Activated CD4-positive, alpha-beta T cell treated with anti-CD3 and anti-CD28 coated beads for 36 hours (primary cell): ENCODE data around the gene MECR. TPM values are rescaled to one million over a fixed set of nuclear protein-coding genes. Genes with fewer than 3 reads are reported as not detected.

ENCODE experiments used
- ATAC-seq: fragments of 200-7000 bp; cut with Tn5 transposase; one replicate; pipeline ENCODE4 v1.10.0; 2021; ENCODE audit warnings: mild to moderate bottlenecking, moderate library complexity
- CTCF ChIA-PET: fragments of 350-600 bp; sonication (Branson Sonifier 250); formaldehyde crosslinking; loops from one replicate; lab custom pipeline; 2021; ENCODE audit warnings: antibody characterized with exemption; lab: Charles Lee
- POLR2A ChIA-PET: fragments of 350-600 bp; sonication (Branson Sonifier 250); formaldehyde crosslinking; loops from one replicate; lab custom pipeline; 2021; ENCODE audit warnings: antibody characterized with exemption, inconsistent platforms; lab: Charles Lee
- DNase-seq: peaks from one replicate; pipeline ENCODE4 v3.0.0-alpha.2; 2020
- H3K27ac Mint-ChIP-seq: one replicate; pipeline ENCODE4 v1.8.0; 2021; ENCODE audit warnings: mixed read lengths
- H3K27me3 Mint-ChIP-seq: one replicate; pipeline ENCODE4 v1.8.0; 2021; ENCODE audit warnings: mixed read lengths
- H3K36me3 Mint-ChIP-seq: one replicate; pipeline ENCODE4 v1.8.0; 2021; ENCODE audit warnings: low read depth, mixed read lengths
- H3K4me1 Mint-ChIP-seq: one replicate; pipeline ENCODE4 v1.8.0; 2021; ENCODE audit warnings: mixed read lengths
- H3K4me3 Mint-ChIP-seq: one replicate; pipeline ENCODE4 v1.8.0; 2021; ENCODE audit warnings: mild to moderate bottlenecking, moderate library complexity, mixed read lengths
- H3K9me3 Mint-ChIP-seq: one replicate; pipeline ENCODE4 v1.8.0; 2021; ENCODE audit warnings: low read depth, mixed read lengths
- intact Hi-C, 2 experiments: fragments of 100-400 bp; cut with DNase I in 1 of 2; cut with micrococcal nuclease in 1 of 2; formaldehyde crosslinking; loops; one replicate each; pipeline versions ENCODE4 v1.14.2 to v1.15.1; 2022 to 2024; cut with DNase I, micrococcal nuclease
- total RNA-seq, 2 experiments: library from RNA; stranded (reverse); gene quantifications; one replicate each; pipeline ENCODE4 v1.2.3, GENCODE V29; 2021

MECR gene
- total RNA-seq, 2 experiments from 2014 or later, result 41.3 to 43.1 TPM

DNA sequence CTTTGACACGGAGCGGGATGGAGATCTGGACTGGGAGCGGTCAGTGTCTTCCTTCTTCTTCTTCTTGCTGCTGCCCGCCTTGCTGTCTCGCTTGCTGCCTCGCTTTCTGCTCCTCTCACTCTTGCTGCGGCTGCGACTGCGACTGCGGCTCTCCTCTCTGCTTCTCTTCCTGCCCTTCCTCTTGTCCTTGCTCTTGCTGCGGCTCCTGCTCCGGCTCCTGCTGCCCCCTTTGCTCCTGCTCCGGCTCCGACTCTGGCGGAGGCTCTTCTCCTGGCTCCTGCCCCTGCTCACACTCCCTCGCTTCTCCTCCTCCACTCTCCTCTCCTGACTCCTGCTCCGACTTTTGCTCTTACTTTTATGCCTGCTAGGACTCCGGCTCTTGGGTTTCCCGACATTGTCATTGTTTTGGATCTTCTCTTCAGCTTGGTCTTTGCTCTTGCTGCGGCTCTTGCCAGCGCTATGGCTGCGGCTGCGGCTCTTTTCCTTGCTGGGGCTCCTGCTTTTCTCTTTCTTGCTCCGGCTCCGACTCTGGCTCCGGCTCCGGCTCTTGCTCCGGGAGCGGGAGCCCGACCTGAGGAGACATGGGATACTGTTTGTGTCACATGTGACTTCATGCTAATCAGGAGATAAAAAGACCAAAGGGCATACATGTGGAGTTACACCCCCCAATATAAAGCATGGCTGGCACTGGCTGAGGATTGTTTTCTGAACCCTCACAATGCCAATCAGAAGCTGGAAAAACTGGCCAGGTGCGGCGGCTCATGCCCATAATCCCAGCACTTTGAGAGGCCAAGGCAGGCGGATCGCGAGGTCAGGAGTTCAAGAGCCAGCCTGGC lies 81.9 kb downstream of the MECR start:
- Mint-ChIP-seq H3K4me1 (no peaks in the 10 kb centered on the region), H3K4me3 (no peak overlapping the region), H3K27ac (no peak overlapping the region), H3K27me3 (no peaks in the 10 kb centered on the region), H3K36me3 (peaks cover 87% of the 10 kb centered on the region), H3K9me3 (no peaks in the 10 kb centered on the region)
- CTCF ChIA-PET, result no interaction called here
- no peak for ATAC-seq
- POLR2A ChIA-PET, result interaction anchor here (0.6 kb wide), 1 partner anchor 11 kb away, joined by 4 read pairs; no protein-coding TSS in a partner anchor
- no peak for DNase-seq
- intact Hi-C loops, result no loop called here

DNA sequence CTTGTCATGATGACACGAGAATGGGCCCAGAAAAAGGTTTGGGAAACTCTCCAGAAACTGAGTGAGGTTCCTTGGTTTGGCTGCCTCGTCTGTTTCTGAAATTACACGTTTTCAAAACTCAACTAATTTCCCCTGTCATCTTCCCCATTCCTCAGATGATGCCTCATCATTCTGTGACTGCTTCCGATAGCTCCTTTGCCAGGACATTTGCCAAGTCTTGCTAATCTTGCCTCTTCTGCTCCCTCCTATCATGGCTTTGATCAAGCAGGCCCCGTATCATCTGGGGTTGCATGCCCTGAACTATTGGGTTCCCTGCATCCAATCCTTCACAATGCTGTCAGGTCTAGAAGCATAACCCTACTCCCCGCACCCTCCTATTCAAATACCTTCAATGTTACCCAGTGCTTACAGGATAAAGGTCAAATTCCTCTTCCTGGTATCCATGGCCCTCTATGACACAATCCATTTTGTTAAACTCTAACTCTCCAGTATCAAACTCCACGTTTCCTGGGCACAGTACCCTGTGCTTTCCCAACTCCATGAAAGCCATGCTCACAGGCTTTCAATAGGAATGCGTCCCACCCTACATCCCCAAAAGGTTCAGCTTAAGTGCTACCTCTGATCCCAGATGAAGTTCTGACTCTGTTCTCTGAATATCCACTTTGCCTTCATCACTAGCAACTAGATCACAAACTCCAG lies 84.8 kb downstream of the MECR start:
- peaks cover 69% of the 10 kb centered on the region for H3K36me3 Mint-ChIP-seq
- POLR2A ChIA-PET, result no interaction called here
- H3K27me3 Mint-ChIP-seq, result no peaks in the 10 kb centered on the region
- CTCF ChIA-PET, result interaction anchor here (1.6 kb wide), 1 partner anchor 262 kb away, joined by 3 read pairs; no protein-coding TSS in a partner anchor
- H3K4me3 Mint-ChIP-seq, result no peak overlapping the region
- no peaks in the 10 kb centered on the region for H3K4me1 Mint-ChIP-seq
- intact Hi-C loops, result no loop called here
- no peaks in the 10 kb centered on the region for H3K9me3 Mint-ChIP-seq
- DNase-seq (no peak), ATAC-seq (no peak)
- no peak overlapping the region for H3K27ac Mint-ChIP-seq

DNA sequence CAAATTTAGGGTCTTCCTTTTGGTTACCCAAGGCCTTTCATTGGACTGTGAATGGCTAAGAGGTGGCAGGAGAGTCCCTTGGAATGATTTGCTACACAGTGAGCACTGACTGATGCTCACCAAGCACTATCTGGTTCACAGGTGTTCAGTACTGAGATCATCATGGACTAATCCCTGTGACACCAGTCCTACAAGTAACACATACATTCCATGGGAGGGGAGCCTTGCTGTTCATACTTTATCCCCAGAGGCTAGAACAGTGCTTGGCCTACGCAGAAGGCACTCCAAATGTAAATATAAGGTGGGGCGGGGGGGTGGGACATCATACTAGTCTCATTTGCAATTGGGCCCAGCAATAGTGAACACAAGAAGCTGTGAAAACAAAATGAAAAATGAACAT lies 86.6 kb downstream of the MECR start:
- ChIA-PET CTCF (no interaction called here), POLR2A (no interaction called here)
- Mint-ChIP-seq H3K9me3 (no peaks in the 10 kb centered on the region), H3K4me1 (no peaks in the 10 kb centered on the region), H3K27ac (no peak overlapping the region), H3K36me3 (peaks cover 52% of the 10 kb centered on the region), H3K27me3 (no peaks in the 10 kb centered on the region), H3K4me3 (no peak overlapping the region)
- ATAC-seq (no peak), DNase-seq (no peak)
- intact Hi-C loops, result no loop called here

DNA sequence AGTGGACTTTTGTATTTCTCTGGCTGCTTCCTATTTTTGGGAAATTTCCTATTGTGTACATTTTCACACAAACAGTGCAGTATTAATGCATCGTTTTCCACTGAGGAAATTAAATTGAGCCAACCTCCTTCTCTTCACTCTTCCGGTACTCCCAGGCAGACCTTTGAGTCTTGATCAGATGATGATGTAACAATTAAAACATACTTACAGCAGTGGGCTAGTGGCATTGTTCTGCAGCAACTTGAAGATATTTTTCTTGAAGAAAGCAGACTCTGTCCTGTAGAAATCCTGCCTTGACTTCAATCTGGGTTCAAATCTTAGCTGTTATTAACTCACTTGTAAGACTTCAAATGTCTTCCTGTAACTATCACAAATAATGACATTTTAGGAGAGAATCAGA lies 88.0 kb downstream of the MECR start:
- ChIA-PET CTCF (interaction anchor here (0.7 kb wide), 1 partner anchor 385 kb away, joined by 3 read pairs; no protein-coding TSS in a partner anchor), POLR2A (interaction anchor here (0.6 kb wide), 1 partner anchor 494 kb away, joined by 3 read pairs; no protein-coding TSS in a partner anchor)
- intact Hi-C loops, result no loop called here
- Mint-ChIP-seq H3K27me3 (no peaks in the 10 kb centered on the region), H3K27ac (no peak overlapping the region), H3K36me3 (peaks cover 37% of the 10 kb centered on the region), H3K9me3 (no peaks in the 10 kb centered on the region), H3K4me3 (no peak overlapping the region), H3K4me1 (no peaks in the 10 kb centered on the region)
- ATAC-seq, result no peak
- no peak for DNase-seq

Other genes with a start within 250 kb of the MECR start
- gene TMEM200B, start 107.0 kb downstream of the MECR start, total RNA-seq, result 1 to 10 TPM; 1.1 TPM
- 100 to 1,000 TPM; 129 to 147 TPM for gene SRSF4, start 49.0 kb downstream of the MECR start, total RNA-seq
- under 1 TPM; 0.37 to 0.89 TPM for gene PTPRU, start 5.6 kb upstream of the MECR start, total RNA-seq